NCI-H345 treated with DMSO at 0.1 percent for 48 hours (cell line): Measurements from ENCODE around the gene PACSIN1.
A peak's percentile ranks its signal among the peaks of the same experiment; 100 is the strongest.

Experiments
- DNase-seq: peaks from one replicate; lab custom pipeline; 2025; ENCODE audit not compliant: unreplicated experiment; lab: John Stamatoyannopoulos, UW

The PACSIN1 gene

GRCh38 chr6:34543421-34543820, 77.5 kb downstream of the PACSIN1 start:
- no peak for DNase-seq

- DNase-seq: no peak
Observed at GRCh38 chr6:34544052-34544604, 78.3 kb downstream of the PACSIN1 start.

- DNase-seq: no peak
Observed at GRCh38 chr6:34544776-34545471, 79.0 kb downstream of the PACSIN1 start.

- DNase-seq: peak; percentile 50
Observed at GRCh38 chr6:34546551-34547321, 80.9 kb downstream of the PACSIN1 start.

- DNase-seq: no peak
Observed at GRCh38 chr6:34547701-34548644, 82.1 kb downstream of the PACSIN1 start.

GRCh38 chr6:34549026-34549803, 83.3 kb downstream of the PACSIN1 start:
- DNase-seq: no peak

GRCh38 chr6:34549804-34550202, 83.9 kb downstream of the PACSIN1 start:
- DNase-seq: no peak

GRCh38 chr6:34551720-34552119, 85.8 kb downstream of the PACSIN1 start:
- DNase-seq: no peak

GRCh38 chr6:34552620-34553019, 86.7 kb downstream of the PACSIN1 start:
- no peak for DNase-seq

GRCh38 chr6:34553146-34553545, 87.3 kb downstream of the PACSIN1 start:
- DNase-seq: no peak

- DNase-seq: no peak
Observed at GRCh38 chr6:34553750-34554149, 87.9 kb downstream of the PACSIN1 start.

GRCh38 chr6:34554291-34555006, 88.6 kb downstream of the PACSIN1 start:
- DNase-seq: no peak

GRCh38 chr6:34555007-34555322, 89.1 kb downstream of the PACSIN1 start:
- no peak for DNase-seq

- no peak for DNase-seq
Observed at GRCh38 chr6:34555328-34555727, 89.5 kb downstream of the PACSIN1 start.

GRCh38 chr6:34556031-34556471, 90.2 kb downstream of the PACSIN1 start, which contains the start of gene SPDEF:
Gene SPDEF, minus strand, starts transcription at chr6:34556329. Its CDS starts 11,874 bp downstream, at chr6:34544455.
- DNase-seq: no peak

GRCh38 chr6:34556493-34556892, 90.6 kb downstream of the PACSIN1 start:
- DNase-seq: no peak

- DNase-seq: no peak
Observed at GRCh38 chr6:34557228-34557627, 91.4 kb downstream of the PACSIN1 start.

GRCh38 chr6:34558172-34558714, 92.4 kb downstream of the PACSIN1 start:
- no peak for DNase-seq

GRCh38 chr6:34559651-34560365, 93.9 kb downstream of the PACSIN1 start:
- no peak for DNase-seq
